HUES6 (cell line): Measurements from ENCODE around the gene CTNNAL1.

ENCODE experiments used
- H3K27ac ChIP-seq: 2 replicates; pipeline ENCODE4 v1.7.0; 2013; ENCODE audit warnings: low read depth, mild to moderate bottlenecking, low read length, inconsistent platforms
- H3K27me3 ChIP-seq: 2 replicates; pipeline ENCODE4 v1.6.1; 2013; ENCODE audit warnings: low read length; ENCODE audit not compliant: control insufficient read depth, insufficient read depth
- H3K36me3 ChIP-seq: 2 replicates; pipeline ENCODE4 v1.6.1; 2013; ENCODE audit warnings: low read length; ENCODE audit not compliant: control insufficient read depth, insufficient read depth
- H3K4me1 ChIP-seq: 2 replicates; pipeline ENCODE4 v1.6.1; 2013; ENCODE audit warnings: low read length; ENCODE audit not compliant: control insufficient read depth, insufficient read depth
- H3K4me3 ChIP-seq: 2 replicates; pipeline ENCODE4 v1.5.1; 2013; ENCODE audit warnings: low read depth, low read length
- H3K9ac ChIP-seq: one replicate; pipeline ENCODE4 v1.6.1; 2013; ENCODE audit warnings: mild to moderate bottlenecking, low read length
- H3K9me3 ChIP-seq: 2 replicates; pipeline ENCODE4 v1.6.1; 2013; ENCODE audit warnings: low read depth, low read length; ENCODE audit not compliant: control insufficient read depth, insufficient read depth

The CTNNAL1 gene

GRCh38 chr9:109043578-109043977, 30.3 kb upstream of the CTNNAL1 start:
- Histone ChIP-seq H3K36me3 (peaks cover 80% of the 10 kb centered on the region), H3K27ac (no peak overlapping the region)

GRCh38 chr9:109040571-109040970, 27.3 kb upstream of the CTNNAL1 start:
- no peaks in the 10 kb centered on the region for H3K4me1 ChIP-seq
- no peak overlapping the region for H3K9ac ChIP-seq
- peaks cover 76% of the 10 kb centered on the region for H3K36me3 ChIP-seq
- H3K4me3 ChIP-seq: no peak overlapping the region
- no peak overlapping the region for H3K27ac ChIP-seq
- H3K27me3 ChIP-seq: no peaks in the 10 kb centered on the region
- 0 out of 2 replicates have a peak, but pooled peaks cover 2% of the 10 kb centered on the region for H3K9me3 ChIP-seq

More at GRCh38 chr9:109043578-109043977, 30.3 kb upstream of the CTNNAL1 start:
- no peaks in the 10 kb centered on the region for H3K4me1 ChIP-seq
- H3K9ac ChIP-seq: no peak overlapping the region
- 0 out of 2 replicates have a peak, but pooled peaks cover 2% of the 10 kb centered on the region for H3K9me3 ChIP-seq
- no peaks in the 10 kb centered on the region for H3K27me3 ChIP-seq
- H3K4me3 ChIP-seq: no peak overlapping the region

- Histone ChIP-seq H3K4me1 (no peaks in the 10 kb centered on the region), H3K27ac (no peak overlapping the region; the same call in 1 of the 2 replicates), H3K9ac (no peak overlapping the region), H3K4me3 (no peak overlapping the region), H3K27me3 (no peaks in the 10 kb centered on the region), H3K9me3 (0 out of 2 replicates have a peak, but pooled peaks cover 2% of the 10 kb centered on the region), H3K36me3 (peaks cover 73% of the 10 kb centered on the region)
Measured at GRCh38 chr9:109039539-109039938, 26.2 kb upstream of the CTNNAL1 start.

GRCh38 chr9:109037946-109038715, 24.8 kb upstream of the CTNNAL1 start:
- Histone ChIP-seq H3K36me3 (peaks cover 76% of the 10 kb centered on the region), H3K4me3 (no peak overlapping the region), H3K9me3 (0 out of 2 replicates have a peak, but pooled peaks cover 2% of the 10 kb centered on the region), H3K27me3 (no peaks in the 10 kb centered on the region), H3K4me1 (no peaks in the 10 kb centered on the region), H3K27ac (no peak overlapping the region), H3K9ac (no peak overlapping the region)

GRCh38 chr9:109036744-109037680, 23.7 kb upstream of the CTNNAL1 start:
- H3K36me3 ChIP-seq: peaks cover 70% of the 10 kb centered on the region
- H3K9ac ChIP-seq: no peak overlapping the region
- no peak overlapping the region for H3K27ac ChIP-seq
- H3K4me3 ChIP-seq: no peak overlapping the region
- H3K4me1 ChIP-seq: no peaks in the 10 kb centered on the region
- no peaks in the 10 kb centered on the region for H3K27me3 ChIP-seq
- H3K9me3 ChIP-seq: no peaks in the 10 kb centered on the region

GRCh38 chr9:109035684-109036423, 22.6 kb upstream of the CTNNAL1 start:
- H3K4me3 ChIP-seq: no peak overlapping the region
- no peaks in the 10 kb centered on the region for H3K9me3 ChIP-seq
- H3K27ac ChIP-seq: no peak overlapping the region
- H3K4me1 ChIP-seq: no peaks in the 10 kb centered on the region
- no peak overlapping the region for H3K9ac ChIP-seq
- H3K36me3 ChIP-seq: peaks cover 68% of the 10 kb centered on the region
- no peaks in the 10 kb centered on the region for H3K27me3 ChIP-seq

- no peak overlapping the region for H3K9ac ChIP-seq
- H3K4me3 ChIP-seq: no peak overlapping the region
- no peaks in the 10 kb centered on the region for H3K9me3 ChIP-seq
- no peak overlapping the region for H3K27ac ChIP-seq
- H3K36me3 ChIP-seq: peaks cover 60% of the 10 kb centered on the region
- no peaks in the 10 kb centered on the region for H3K27me3 ChIP-seq
- no peaks in the 10 kb centered on the region for H3K4me1 ChIP-seq
Measured at GRCh38 chr9:109033941-109034700, 20.8 kb upstream of the CTNNAL1 start.

- no peaks in the 10 kb centered on the region for H3K4me1 ChIP-seq
- peaks cover 45% of the 10 kb centered on the region for H3K36me3 ChIP-seq
- no peak overlapping the region for H3K9ac ChIP-seq
- no peaks in the 10 kb centered on the region for H3K9me3 ChIP-seq
- H3K27me3 ChIP-seq: no peaks in the 10 kb centered on the region
- H3K27ac ChIP-seq: no peak overlapping the region
- no peak overlapping the region for H3K4me3 ChIP-seq
Measured at GRCh38 chr9:109031241-109031640, 17.9 kb upstream of the CTNNAL1 start.

GRCh38 chr9:109030426-109030825, 17.1 kb upstream of the CTNNAL1 start:
- Histone ChIP-seq H3K36me3 (peaks cover 39% of the 10 kb centered on the region), H3K9ac (no peak overlapping the region), H3K4me3 (no peak overlapping the region), H3K9me3 (no peaks in the 10 kb centered on the region), H3K4me1 (no peaks in the 10 kb centered on the region), H3K27me3 (no peaks in the 10 kb centered on the region), H3K27ac (no peak overlapping the region)

GRCh38 chr9:109028457-109028856, 15.2 kb upstream of the CTNNAL1 start:
- Histone ChIP-seq H3K27me3 (no peaks in the 10 kb centered on the region), H3K27ac (no peak overlapping the region), H3K36me3 (peaks cover 23% of the 10 kb centered on the region), H3K9me3 (no peaks in the 10 kb centered on the region), H3K4me3 (no peak overlapping the region), H3K4me1 (peaks cover 9% of the 10 kb centered on the region; the same call in 1 of the 2 replicates), H3K9ac (no peak overlapping the region)
